ENCODE results near the gene XPA. TPM values are rescaled to one million over a fixed set of nuclear protein-coding genes. Genes with fewer than 3 reads are reported as not detected.

Gene XPA
- total and polyA plus RNA-seq, 2 of the 13 experiments (the other 11 are each of a cell fraction or from before 2014, with no cell fraction given): 2.3 to 15.2 TPM

- no peak for TF ChIP-seq PLSCR1 (CRISPR knock-in tag; IDR thresholded peaks at IDR 0.05; ENCODE audit: borderline replicate concordance)
- peak; percentile 67 for TF ChIP-seq ATF6 (CRISPR knock-in tag; conservative IDR thresholded peaks at IDR 0.05)
- peak; percentile 5; the same call in 1 of the 2 replicates for TF ChIP-seq ZNF274 (CRISPR knock-in tag; IDR thresholded peaks at IDR 0.05)
- TF ChIP-seq ZNF616 (CRISPR knock-in tag; IDR thresholded peaks at IDR 0.05; ENCODE audit: low read depth): no peak; the same call in 1 of the 2 replicates
- no peak; the same call in 1 of the 2 replicates for TF ChIP-seq CREB3 (CRISPR knock-in tag; IDR thresholded peaks at IDR 0.05)
- no peak for TF ChIP-seq NFIC (IDR thresholded peaks at IDR 0.05; ENCODE audit: low read length)
- no peak for TF ChIP-seq PRDM4 (CRISPR knock-in tag; IDR thresholded peaks at IDR 0.05; ENCODE audit: borderline replicate concordance)
- no peak for TF ChIP-seq XBP1 (CRISPR knock-in tag; IDR thresholded peaks at IDR 0.05)
- no peak for TF ChIP-seq IKZF1 (IDR thresholded peaks at IDR 0.05)
- TF ChIP-seq SMARCE1 (IDR thresholded peaks at IDR 0.05; ENCODE audit: borderline replicate concordance): no peak
- TF ChIP-seq ZBTB7A (CRISPR knock-in tag; IDR thresholded peaks at IDR 0.05): no peak
- peak; percentile 74 for TF ChIP-seq PHF21A (CRISPR knock-in tag; IDR thresholded peaks at IDR 0.05)
- TF ChIP-seq ZNF703 (CRISPR knock-in tag; IDR thresholded peaks at IDR 0.05; ENCODE audit: borderline replicate concordance): no peak; the same call in 1 of the 2 replicates
- TF ChIP-seq ZFAT (CRISPR knock-in tag; conservative IDR thresholded peaks at IDR 0.05): 0 out of 2 replicates have a peak, but pooled peaks have one; percentile 19
- TF ChIP-seq SALL1 (CRISPR knock-in tag; IDR thresholded peaks at IDR 0.05): no peak; the same call in none of the 2 replicates
- no peak for TF ChIP-seq ZNF724P (CRISPR knock-in tag; IDR thresholded peaks at IDR 0.05; ENCODE audit: borderline replicate concordance)
- TF ChIP-seq ATAD3A (CRISPR knock-in tag; IDR thresholded peaks at IDR 0.05): no peak
- TF ChIP-seq ETV5 (CRISPR knock-in tag; IDR thresholded peaks at IDR 0.05; ENCODE audit: borderline replicate concordance): peak; percentile 84
Measured at GRCh38 chr9:97632985-97633858, 63.9 kb downstream of the XPA start, which contains the start of the genes NCBP1 and TSTD2 (continued).

All from HepG2 (cell line).